Psoas muscle (tissue), 8 donors: ENCODE data around the gene P2RY6. TPM values are rescaled to one million over a fixed set of nuclear protein-coding genes. Genes with fewer than 3 reads are reported as not detected.

Source experiments
- ATAC-seq, 4 donors: fragments of 200-7000 bp; cut with Tn5 transposase; one replicate each; pipeline ENCODE4 v1.9.1; 2020; ENCODE audit warnings: moderate library complexity in 3 of 4, mild to moderate bottlenecking in 2 of 4
- DNase-seq, 2 donors: peaks; one replicate each; pipeline ENCODE4 v3.0.0-alpha.2; 2020
- H3K27ac ChIP-seq: fragments of 200-600 bp; one replicate; pipeline ENCODE4 v1.8.0; 2022
- H3K27me3 ChIP-seq, 3 donors: fragments of 200-600 bp in 1 of 3; one replicate each; pipeline versions ENCODE4 v1.6.1 to v1.8.0; 2013 to 2022; ENCODE audit warnings: low read length in 2 of 3, mild to moderate bottlenecking in 2 of 3, moderate library complexity in 1 of 3; ENCODE audit not compliant: insufficient read depth in 3 of 3
- H3K36me3 ChIP-seq, 2 donors: fragments of 200-600 bp in 1 of 2; one replicate each; pipeline versions ENCODE4 v1.6.1 to v1.8.0; 2013 to 2022; ENCODE audit warnings: low read depth in 1 of 2, mild to moderate bottlenecking in 1 of 2, moderate library complexity in 1 of 2; ENCODE audit not compliant: insufficient read depth in 1 of 2
- H3K4me1 ChIP-seq: fragments of 200-600 bp; one replicate; pipeline ENCODE4 v1.8.0; 2022
- H3K4me3 ChIP-seq: fragments of 200-600 bp; one replicate; pipeline ENCODE4 v1.8.0; 2022; ENCODE audit warnings: mild to moderate bottlenecking
- H3K9me3 ChIP-seq: fragments of 200-600 bp; one replicate; pipeline ENCODE4 v1.8.0; 2022
- CTCF ChIP-seq: fragments of 200-600 bp; IDR thresholded peaks from one replicate; pipeline ENCODE4 v1.8.0; 2022; ENCODE audit warnings: antibody characterized with exemption
- WGBS, 3 donors: extraction: QIAGEN DNeasy Blood & Tissue Kit; methylation state at CpG; one replicate each; pipeline versions ENCODE4 v1.1.6 to v1.1.7; 2013; 5-methylcytosine and 5-hydroxymethylcytosine counted together
- intact Hi-C, 2 donors: fragments of 100-400 bp; cut with DNase I; formaldehyde crosslinking; loops; one replicate each; pipeline versions ENCODE4 v1.11.0 to v1.14.2; 2022
- long read RNA-seq, 2 donors: library from polyadenylated mRNA; unstranded; transcript quantifications; one replicate each; pipeline ENCODE4 v2.0.0, GENCODE V29; 2021
- polyA plus RNA-seq, 3 donors: library from polyadenylated mRNA; stranded (reverse); fragments of 200-250 nt; gene quantifications; one replicate each; pipeline ENCODE4 v1.2.3, GENCODE V29; 2013
- total RNA-seq, 4 donors: library from RNA; stranded (reverse); fragmentation: NEBNext Ultra II Directional in 2 of 4; extraction: Animal tissue kit (Norgen Biotek cat#: 25700) in 2 of 4; gene quantifications; one replicate each; pipeline versions ENCODE4 v1.2.1 to v1.2.4, GENCODE V29; 2021 to 2023
- donor health status: healthy with polysubstance abuse.
- donor health status: DM: no; HTN: no; CAD: no; lungs with moderate emphysema.
- donor health status: Bipolar disorder and iron deficiency.
- donor health status: healthy.
- donor health status: DM: yes; HTN: yes; CAD: no.
- donor health status: DM: no; HTN: no; CAD: no.
- donor health status: DM: no; HTN: no; CAD: no.
- donor health status: DM: yes; HTN: yes; CAD: no.

Gene P2RY6
- 1 to 10 TPM in 3 of 4 donors, under 1 TPM in 1; 0.96 to 2.5 (median 1.5) TPM for total RNA-seq
- 1 to 10 TPM in 2 of 3 donors, under 1 TPM in 1; 0.59 to 1.6 (median 1.2) TPM for polyA plus RNA-seq
- long read RNA-seq, donor 1, partial matches to known transcripts: 0 of 1 reads
- long read RNA-seq, donor 1, other reads (novel, unspliced or antisense): 0 of 1 reads
- long read RNA-seq, donor 2, partial matches to known transcripts: 0 of 4 reads
- long read RNA-seq, donor 2, other reads (novel, unspliced or antisense): 3 of 4 reads

DNA sequence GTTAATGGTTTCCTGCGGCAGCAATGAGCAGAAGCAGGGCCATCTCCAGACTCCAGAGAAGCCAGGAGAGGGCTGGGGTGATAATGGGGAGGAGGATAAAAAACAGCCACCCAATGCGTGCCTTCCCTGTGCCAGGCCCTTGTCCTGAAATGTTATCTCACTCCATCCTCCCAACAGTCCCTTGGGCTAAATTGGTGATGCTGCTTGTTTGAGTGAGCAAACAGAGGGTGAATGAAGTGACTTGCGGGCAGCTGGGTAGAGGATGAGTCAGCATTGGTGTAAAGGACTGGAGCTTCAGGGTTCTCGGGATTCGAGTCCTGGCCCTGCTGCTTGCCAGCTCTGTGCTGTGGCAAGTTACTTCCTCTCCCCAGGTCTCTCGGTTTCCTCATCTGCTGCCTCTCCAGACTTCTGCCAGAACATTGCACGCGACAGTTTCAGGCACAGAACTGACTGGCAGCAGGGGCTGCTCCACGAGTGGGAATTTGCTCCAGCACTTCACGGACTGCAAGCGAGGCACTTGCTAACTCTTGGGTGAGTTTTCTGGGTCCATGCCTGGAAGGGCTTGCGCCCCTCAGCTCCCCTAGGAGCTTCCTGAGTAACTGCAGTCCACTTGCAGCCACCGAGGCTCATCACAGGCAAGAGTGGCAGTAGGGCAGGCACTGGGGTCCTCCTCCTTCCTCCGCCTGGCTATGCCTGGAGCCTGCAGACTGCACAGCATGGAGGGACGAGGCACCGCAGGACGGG, at the start of gene P2RY6:
P2RY6 (plus strand) TSS at position 403 of the 744 bp plus-strand sequence. CDS start 24,181 bp downstream, outside the sequence.
- no peak for TF ChIP-seq CTCF
- peak in 1 of 2 donors; percentile 42 for DNase-seq

GRCh38 chr11:73223998-73224730, 48.0 kb upstream of the P2RY6 start:
- Histone ChIP-seq H3K4me3 (no peak overlapping the region), H3K4me1 (peaks cover 57% of the 10 kb centered on the region), H3K27ac (peak overlapping the region; percentile 21), H3K9me3 (no peaks in the 10 kb centered on the region), H3K27me3 (no peaks in the 10 kb centered on the region), H3K36me3 (peaks cover 0 to 18% of the 10 kb centered on the region in 2 donors)
- intact Hi-C loops: no loop called here
- DNase-seq: peak in 1 of 2 donors; percentile 24
- TF ChIP-seq CTCF: no peak
- ATAC-seq: peak in 1 of 4 donors; percentile 6
- 57 to 72% (median 64%) methylated on average over 10 of the region's 10 CpGs for WGBS, 3 donors

More for the DNA sequence above, at the start of gene P2RY6:
- WGBS, 3 donors: 80 to 89% (median 87%) methylated on average over 17 of the region's 17 CpGs
- no peaks in the 10 kb centered on the region for H3K27me3 ChIP-seq
- no peak within 1 kb of the TSS for H3K27ac ChIP-seq
- intact Hi-C loops: no loop called here
- H3K4me3 ChIP-seq: peak within 1 kb of the TSS; percentile 32
- H3K36me3 ChIP-seq: no peaks in the 10 kb centered on the region
- H3K9me3 ChIP-seq: no peaks in the 10 kb centered on the region
- H3K4me1 ChIP-seq: peaks cover 10% of the 10 kb centered on the region
- peak; percentile 32 to 63 (median 50) for ATAC-seq

DNA sequence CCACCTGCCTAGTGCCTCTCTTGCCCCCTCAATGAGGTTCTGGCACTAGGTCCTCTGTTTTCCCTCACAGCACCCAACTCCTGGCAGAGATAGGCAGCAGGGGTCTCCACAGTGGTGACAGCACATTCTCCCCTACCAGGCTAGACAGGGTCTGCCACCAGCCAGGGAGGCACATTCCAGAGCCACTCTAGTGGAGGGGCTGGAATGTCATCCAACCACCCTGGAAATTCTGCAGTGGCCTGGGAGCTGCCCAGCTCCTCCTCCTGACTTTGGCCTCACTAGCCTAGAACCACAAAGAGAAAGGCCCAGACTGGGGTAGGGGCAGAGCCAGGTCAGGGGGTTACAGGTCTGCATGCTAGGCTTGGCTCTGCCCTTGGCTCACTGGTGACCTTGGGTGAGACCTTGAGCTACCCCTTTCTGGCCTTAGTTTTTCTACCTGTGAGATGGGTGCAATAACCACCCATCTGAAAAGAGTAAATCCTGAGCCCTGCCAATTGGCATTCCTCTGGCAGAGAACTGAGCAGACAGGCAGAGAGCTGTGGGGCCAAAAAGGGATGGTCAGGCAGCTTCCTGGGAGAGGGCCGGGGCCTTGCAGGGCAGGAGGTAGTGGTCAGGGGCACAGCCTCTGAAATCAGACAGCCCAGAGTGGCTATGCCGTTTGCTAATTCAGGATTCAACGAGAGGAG, 47.0 kb upstream of the P2RY6 start:
- Histone ChIP-seq H3K4me1 (peaks cover 50% of the 10 kb centered on the region), H3K27me3 (no peaks in the 10 kb centered on the region), H3K27ac (peak overlapping the region; percentile 21), H3K4me3 (no peak overlapping the region), H3K9me3 (no peaks in the 10 kb centered on the region), H3K36me3 (peaks cover 0 to 23% of the 10 kb centered on the region in 2 donors)
- ATAC-seq (peak in 1 of 4 donors; percentile 4), DNase-seq (peak in 1 of 2 donors; percentile 33)
- WGBS, 3 donors: 41 to 63% (median 51%) methylated on average over 3 of the region's 3 CpGs
- no peak for TF ChIP-seq CTCF
- intact Hi-C loops: no loop called here

DNA sequence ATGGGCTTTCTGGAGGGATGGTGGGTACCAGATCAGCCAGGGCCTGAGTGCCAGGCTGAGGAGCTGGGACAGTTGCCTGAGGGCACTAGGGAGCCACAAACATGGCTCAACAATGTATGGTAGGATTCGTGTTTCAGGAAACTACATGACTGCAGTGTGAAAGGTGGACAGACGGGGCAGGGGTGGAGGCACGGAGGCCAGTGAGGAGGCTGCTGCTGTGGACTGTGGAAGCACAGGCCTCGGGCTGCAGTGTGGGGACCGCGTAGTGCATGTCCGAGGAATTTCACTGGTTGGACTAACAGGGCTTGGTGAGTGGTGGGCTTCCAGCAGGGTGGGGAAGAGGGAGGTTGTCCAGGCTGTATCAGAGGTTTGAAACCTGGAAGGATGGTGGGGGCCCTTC, 46.3 kb upstream of the P2RY6 start:
- Histone ChIP-seq H3K27ac (peak overlapping the region; percentile 21), H3K36me3 (peaks cover 0 to 24% of the 10 kb centered on the region in 2 donors), H3K4me3 (no peak overlapping the region), H3K27me3 (no peaks in the 10 kb centered on the region), H3K9me3 (no peaks in the 10 kb centered on the region), H3K4me1 (peaks cover 45% of the 10 kb centered on the region)
- ATAC-seq: no peak
- DNase-seq: peak in 1 of 2 donors; percentile 26
- intact Hi-C loops: no loop called here
- 84 to 87% (median 86%) methylated on average over 7 of the region's 7 CpGs for WGBS, 3 donors
- no peak for TF ChIP-seq CTCF
